ENCODE data around the gene SKOR1.

DNA sequence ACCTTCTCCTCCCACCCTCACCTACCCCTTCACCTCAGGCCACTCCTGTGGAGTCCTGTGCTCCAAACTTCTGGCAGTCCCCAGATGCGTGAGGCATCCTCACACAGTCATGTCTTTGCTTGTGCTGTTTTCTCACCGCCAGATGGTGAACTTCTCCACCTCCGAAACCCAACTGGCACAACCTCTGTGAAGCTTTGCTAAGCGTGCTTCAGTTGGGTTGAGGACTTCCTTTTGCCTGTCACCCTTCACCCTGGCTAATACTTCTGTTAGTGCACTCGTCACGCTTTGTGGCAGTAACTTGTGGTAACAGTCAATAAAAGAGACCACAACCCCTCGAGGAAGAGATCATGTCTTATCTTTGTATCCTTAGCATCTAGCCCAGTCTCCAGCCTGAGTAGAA, 42.0 kb upstream of the SKOR1 start:
- TF ChIP-seq FOXP2 (optimal IDR thresholded peaks at IDR 0.05; ENCODE audit: borderline replicate concordance, extremely low read depth, extremely low read length, insufficient read depth) (no peak), TAF1 (IDR thresholded peaks at IDR 0.05; ENCODE audit: borderline replicate concordance, insufficient read depth, low read length) (no peak), POLR2AphosphoS5 (IDR thresholded peaks at IDR 0.05; ENCODE audit: low read depth, low read length) (no peak)
- TF ChIP-seq, protein P1, sequence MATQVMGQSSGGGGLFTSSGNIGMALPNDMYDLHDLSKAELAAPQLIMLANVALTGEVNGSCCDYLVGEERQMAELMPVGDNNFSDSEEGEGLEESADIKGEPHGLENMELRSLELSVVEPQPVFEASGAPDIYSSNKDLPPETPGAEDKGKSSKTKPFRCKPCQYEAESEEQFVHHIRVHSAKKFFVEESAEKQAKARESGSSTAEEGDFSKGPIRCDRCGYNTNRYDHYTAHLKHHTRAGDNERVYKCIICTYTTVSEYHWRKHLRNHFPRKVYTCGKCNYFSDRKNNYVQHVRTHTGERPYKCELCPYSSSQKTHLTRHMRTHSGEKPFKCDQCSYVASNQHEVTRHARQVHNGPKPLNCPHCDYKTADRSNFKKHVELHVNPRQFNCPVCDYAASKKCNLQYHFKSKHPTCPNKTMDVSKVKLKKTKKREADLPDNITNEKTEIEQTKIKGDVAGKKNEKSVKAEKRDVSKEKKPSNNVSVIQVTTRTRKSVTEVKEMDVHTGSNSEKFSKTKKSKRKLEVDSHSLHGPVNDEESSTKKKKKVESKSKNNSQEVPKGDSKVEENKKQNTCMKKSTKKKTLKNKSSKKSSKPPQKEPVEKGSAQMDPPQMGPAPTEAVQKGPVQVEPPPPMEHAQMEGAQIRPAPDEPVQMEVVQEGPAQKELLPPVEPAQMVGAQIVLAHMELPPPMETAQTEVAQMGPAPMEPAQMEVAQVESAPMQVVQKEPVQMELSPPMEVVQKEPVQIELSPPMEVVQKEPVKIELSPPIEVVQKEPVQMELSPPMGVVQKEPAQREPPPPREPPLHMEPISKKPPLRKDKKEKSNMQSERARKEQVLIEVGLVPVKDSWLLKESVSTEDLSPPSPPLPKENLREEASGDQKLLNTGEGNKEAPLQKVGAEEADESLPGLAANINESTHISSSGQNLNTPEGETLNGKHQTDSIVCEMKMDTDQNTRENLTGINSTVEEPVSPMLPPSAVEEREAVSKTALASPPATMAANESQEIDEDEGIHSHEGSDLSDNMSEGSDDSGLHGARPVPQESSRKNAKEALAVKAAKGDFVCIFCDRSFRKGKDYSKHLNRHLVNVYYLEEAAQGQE (IDR thresholded peaks at IDR 0.05; ENCODE audit: insufficient read depth in 1 of 2, low read depth in 2 of 2, low read length in 2 of 2): no peak

Data from PFSK-1 (cell line).